ENCODE results near the gene EME1. TPM values are rescaled to one million over a fixed set of nuclear protein-coding genes. Genes with fewer than 3 reads are reported as not detected.

The EME1 gene
- total and polyA plus RNA-seq, 2 of the 8 experiments (the other 6 are each of a cell fraction or from before 2014, with no cell fraction given) = 13.9 to 16.3 TPM

GRCh38 chr17:50328363-50329325 is 44.4 kb upstream of the EME1 start (continued):
- TF ChIP-seq, protein P1, sequence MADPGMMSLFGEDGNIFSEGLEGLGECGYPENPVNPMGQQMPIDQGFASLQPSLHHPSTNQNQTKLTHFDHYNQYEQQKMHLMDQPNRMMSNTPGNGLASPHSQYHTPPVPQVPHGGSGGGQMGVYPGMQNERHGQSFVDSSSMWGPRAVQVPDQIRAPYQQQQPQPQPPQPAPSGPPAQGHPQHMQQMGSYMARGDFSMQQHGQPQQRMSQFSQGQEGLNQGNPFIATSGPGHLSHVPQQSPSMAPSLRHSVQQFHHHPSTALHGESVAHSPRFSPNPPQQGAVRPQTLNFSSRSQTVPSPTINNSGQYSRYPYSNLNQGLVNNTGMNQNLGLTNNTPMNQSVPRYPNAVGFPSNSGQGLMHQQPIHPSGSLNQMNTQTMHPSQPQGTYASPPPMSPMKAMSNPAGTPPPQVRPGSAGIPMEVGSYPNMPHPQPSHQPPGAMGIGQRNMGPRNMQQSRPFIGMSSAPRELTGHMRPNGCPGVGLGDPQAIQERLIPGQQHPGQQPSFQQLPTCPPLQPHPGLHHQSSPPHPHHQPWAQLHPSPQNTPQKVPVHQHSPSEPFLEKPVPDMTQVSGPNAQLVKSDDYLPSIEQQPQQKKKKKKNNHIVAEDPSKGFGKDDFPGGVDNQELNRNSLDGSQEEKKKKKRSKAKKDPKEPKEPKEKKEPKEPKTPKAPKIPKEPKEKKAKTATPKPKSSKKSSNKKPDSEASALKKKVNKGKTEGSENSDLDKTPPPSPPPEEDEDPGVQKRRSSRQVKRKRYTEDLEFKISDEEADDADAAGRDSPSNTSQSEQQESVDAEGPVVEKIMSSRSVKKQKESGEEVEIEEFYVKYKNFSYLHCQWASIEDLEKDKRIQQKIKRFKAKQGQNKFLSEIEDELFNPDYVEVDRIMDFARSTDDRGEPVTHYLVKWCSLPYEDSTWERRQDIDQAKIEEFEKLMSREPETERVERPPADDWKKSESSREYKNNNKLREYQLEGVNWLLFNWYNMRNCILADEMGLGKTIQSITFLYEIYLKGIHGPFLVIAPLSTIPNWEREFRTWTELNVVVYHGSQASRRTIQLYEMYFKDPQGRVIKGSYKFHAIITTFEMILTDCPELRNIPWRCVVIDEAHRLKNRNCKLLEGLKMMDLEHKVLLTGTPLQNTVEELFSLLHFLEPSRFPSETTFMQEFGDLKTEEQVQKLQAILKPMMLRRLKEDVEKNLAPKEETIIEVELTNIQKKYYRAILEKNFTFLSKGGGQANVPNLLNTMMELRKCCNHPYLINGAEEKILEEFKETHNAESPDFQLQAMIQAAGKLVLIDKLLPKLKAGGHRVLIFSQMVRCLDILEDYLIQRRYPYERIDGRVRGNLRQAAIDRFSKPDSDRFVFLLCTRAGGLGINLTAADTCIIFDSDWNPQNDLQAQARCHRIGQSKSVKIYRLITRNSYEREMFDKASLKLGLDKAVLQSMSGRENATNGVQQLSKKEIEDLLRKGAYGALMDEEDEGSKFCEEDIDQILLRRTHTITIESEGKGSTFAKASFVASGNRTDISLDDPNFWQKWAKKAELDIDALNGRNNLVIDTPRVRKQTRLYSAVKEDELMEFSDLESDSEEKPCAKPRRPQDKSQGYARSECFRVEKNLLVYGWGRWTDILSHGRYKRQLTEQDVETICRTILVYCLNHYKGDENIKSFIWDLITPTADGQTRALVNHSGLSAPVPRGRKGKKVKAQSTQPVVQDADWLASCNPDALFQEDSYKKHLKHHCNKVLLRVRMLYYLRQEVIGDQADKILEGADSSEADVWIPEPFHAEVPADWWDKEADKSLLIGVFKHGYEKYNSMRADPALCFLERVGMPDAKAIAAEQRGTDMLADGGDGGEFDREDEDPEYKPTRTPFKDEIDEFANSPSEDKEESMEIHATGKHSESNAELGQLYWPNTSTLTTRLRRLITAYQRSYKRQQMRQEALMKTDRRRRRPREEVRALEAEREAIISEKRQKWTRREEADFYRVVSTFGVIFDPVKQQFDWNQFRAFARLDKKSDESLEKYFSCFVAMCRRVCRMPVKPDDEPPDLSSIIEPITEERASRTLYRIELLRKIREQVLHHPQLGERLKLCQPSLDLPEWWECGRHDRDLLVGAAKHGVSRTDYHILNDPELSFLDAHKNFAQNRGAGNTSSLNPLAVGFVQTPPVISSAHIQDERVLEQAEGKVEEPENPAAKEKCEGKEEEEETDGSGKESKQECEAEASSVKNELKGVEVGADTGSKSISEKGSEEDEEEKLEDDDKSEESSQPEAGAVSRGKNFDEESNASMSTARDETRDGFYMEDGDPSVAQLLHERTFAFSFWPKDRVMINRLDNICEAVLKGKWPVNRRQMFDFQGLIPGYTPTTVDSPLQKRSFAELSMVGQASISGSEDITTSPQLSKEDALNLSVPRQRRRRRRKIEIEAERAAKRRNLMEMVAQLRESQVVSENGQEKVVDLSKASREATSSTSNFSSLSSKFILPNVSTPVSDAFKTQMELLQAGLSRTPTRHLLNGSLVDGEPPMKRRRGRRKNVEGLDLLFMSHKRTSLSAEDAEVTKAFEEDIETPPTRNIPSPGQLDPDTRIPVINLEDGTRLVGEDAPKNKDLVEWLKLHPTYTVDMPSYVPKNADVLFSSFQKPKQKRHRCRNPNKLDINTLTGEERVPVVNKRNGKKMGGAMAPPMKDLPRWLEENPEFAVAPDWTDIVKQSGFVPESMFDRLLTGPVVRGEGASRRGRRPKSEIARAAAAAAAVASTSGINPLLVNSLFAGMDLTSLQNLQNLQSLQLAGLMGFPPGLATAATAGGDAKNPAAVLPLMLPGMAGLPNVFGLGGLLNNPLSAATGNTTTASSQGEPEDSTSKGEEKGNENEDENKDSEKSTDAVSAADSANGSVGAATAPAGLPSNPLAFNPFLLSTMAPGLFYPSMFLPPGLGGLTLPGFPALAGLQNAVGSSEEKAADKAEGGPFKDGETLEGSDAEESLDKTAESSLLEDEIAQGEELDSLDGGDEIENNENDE (IDR thresholded peaks at IDR 0.05; ENCODE audit: insufficient replicate concordance, low read length) = no peak
- no peak for TF ChIP-seq SP1 (IDR thresholded peaks at IDR 0.05; ENCODE audit: low read depth, low read length)
- no peak for TF ChIP-seq CBX8 (IDR thresholded peaks at IDR 0.05; ENCODE audit: borderline replicate concordance, low read depth, low read length)
- TF ChIP-seq CHD2 (IDR thresholded peaks at IDR 0.05; ENCODE audit: low read length) = no peak
- TF ChIP-seq TEAD4 (IDR thresholded peaks at IDR 0.05; ENCODE audit: low read depth, low read length) = no peak
- no peak for TF ChIP-seq BRCA1 (IDR thresholded peaks at IDR 0.05; ENCODE audit: low read depth, low read length)
- TF ChIP-seq PHF8 (conservative IDR thresholded peaks at IDR 0.05; ENCODE audit: low read depth, low read length) = no peak
- TF ChIP-seq TCF12 (IDR thresholded peaks at IDR 0.05; ENCODE audit: low read depth, low read length) = no peak
- no peak for TF ChIP-seq NANOG (IDR thresholded peaks at IDR 0.05; ENCODE audit: insufficient read depth, low read depth, low read length, poor library complexity, severe bottlenecking)
- TF ChIP-seq POLR2A (IDR thresholded peaks at IDR 0.05; ENCODE audit: control extremely low read depth in 1 of 2, low read depth in 2 of 2, low read length in 2 of 2) = no peak
- TF ChIP-seq BCL11A (IDR thresholded peaks at IDR 0.05; ENCODE audit: low read depth in 2 of 2, low read length in 2 of 2) = no peak

Data from H1 (cell line).